ENCODE results near the gene METTL8. TPM values are rescaled to one million over a fixed set of nuclear protein-coding genes. Genes with fewer than 3 reads are reported as not detected.

Gene METTL8
- total RNA-seq, 1 donor = 29.8 TPM

DNA sequence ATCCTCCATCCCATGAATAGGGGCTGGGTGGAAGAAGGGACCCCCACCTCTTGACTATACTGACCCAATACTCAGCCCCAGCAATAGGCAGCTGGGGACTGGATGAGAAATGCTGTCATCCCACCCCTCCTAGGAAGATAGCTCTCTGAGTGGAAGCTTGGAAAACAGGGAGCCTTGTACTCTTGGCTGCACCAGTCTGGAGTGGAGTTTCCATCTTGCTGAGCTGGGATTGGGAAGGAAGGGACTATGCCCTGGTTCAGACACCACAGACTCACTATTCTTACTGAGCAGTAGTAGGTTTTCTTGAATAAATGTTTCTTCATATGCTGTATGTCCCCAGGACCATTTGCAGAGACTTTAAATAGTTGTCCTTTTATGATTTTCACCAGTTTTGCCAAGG is 7.7 kb upstream of the METTL8 start:
- DNase-seq (ENCODE audit: low read depth) = no peak
- TF ChIP-seq, protein P1, sequence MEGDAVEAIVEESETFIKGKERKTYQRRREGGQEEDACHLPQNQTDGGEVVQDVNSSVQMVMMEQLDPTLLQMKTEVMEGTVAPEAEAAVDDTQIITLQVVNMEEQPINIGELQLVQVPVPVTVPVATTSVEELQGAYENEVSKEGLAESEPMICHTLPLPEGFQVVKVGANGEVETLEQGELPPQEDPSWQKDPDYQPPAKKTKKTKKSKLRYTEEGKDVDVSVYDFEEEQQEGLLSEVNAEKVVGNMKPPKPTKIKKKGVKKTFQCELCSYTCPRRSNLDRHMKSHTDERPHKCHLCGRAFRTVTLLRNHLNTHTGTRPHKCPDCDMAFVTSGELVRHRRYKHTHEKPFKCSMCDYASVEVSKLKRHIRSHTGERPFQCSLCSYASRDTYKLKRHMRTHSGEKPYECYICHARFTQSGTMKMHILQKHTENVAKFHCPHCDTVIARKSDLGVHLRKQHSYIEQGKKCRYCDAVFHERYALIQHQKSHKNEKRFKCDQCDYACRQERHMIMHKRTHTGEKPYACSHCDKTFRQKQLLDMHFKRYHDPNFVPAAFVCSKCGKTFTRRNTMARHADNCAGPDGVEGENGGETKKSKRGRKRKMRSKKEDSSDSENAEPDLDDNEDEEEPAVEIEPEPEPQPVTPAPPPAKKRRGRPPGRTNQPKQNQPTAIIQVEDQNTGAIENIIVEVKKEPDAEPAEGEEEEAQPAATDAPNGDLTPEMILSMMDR (IDR thresholded peaks at IDR 0.05; ENCODE audit: insufficient read depth, low read depth, low read length) = no peak
- H3K4me3 ChIP-seq (ENCODE audit: low read depth, low read length) = no peak overlapping the region

DNA sequence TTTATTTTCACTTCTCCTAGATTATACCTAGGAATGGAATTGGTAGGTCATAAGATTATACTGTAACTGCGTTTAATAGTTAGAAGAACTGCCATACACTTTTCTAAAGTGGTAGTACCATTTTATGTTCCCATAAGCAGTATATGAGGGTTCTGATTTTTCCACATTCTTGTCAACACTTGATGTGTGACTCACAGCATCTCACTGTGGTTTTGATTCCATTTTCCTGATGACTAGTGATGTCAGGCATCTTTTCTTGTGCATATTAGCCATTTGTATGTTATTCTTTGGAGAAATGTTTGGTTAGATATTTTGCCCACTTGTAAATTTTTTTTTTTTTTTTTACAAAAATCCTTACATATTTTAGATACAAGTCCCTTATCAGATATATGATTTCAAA is 2.5 kb upstream of the METTL8 start:
- TF ChIP-seq, protein P1 (IDR thresholded peaks at IDR 0.05; ENCODE audit: insufficient read depth, low read depth, low read length) = no peak

DNA sequence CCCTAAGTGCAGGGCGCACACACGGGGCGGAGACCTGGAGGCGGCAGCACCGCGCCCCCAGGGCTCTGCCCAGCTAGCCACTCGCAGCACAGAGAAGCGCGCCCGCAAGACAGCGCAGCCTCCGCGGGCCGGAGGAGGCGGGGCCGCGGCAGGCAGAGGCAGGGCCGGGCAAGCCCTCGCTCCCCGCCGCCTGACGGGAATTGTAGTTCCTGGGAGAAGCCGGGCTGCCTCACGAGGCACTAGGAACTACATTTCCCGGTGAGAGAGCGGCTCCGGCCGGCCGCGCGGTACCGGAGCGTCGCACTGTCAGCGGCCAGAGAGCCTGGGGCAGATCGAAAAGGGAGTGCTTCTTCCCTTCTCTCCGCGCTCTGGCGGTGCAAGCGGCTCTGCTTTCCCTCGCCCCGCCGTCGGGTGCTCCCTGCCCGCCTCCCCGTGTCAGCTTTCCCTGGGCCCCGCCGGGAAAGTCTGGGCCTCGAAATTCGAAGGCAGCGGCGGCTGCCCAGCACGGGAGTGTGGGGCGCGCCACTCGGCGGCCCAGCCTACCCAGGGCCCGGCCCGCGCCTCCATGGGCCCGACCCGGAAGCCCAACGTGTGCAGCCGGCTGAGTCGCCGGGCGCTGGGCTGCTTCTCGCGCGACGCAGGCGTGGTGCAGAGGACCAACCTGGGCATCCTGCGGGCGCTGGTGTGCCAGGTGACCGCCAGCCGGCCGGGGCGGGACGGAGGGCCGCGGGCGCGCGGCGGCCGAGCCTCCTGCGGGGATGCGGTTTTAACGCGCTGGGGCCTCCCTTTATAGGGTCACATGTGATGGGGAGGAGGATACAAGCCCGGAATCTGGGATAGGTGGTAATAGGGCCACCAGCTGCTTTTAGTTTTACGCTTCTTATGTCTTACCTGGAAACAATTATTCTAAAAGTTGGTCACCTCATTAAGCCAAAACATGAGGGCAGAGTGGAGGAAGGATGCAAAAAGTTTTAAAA is 511 bp upstream of the METTL8 start, which contains the start of gene DCAF17:
TSS of gene DCAF17 (plus strand) at position 214 of the 977 bp plus-strand sequence. CDS start at position 566, 352 bp downstream.
- DNase-seq (ENCODE audit: low read depth) = peak; percentile 95
- TF ChIP-seq, protein P1 (IDR thresholded peaks at IDR 0.05; ENCODE audit: insufficient read depth, low read depth, low read length) = peak; percentile 21
- H3K4me3 ChIP-seq (ENCODE audit: low read depth, low read length) = peak within 1 kb of the TSS; percentile 85

More for the DNA sequence above, 2.5 kb upstream of the METTL8 start:
- H3K4me3 ChIP-seq (ENCODE audit: low read depth, low read length) = no peak overlapping the region
- peak; percentile 42 for DNase-seq (ENCODE audit: low read depth)

DNA sequence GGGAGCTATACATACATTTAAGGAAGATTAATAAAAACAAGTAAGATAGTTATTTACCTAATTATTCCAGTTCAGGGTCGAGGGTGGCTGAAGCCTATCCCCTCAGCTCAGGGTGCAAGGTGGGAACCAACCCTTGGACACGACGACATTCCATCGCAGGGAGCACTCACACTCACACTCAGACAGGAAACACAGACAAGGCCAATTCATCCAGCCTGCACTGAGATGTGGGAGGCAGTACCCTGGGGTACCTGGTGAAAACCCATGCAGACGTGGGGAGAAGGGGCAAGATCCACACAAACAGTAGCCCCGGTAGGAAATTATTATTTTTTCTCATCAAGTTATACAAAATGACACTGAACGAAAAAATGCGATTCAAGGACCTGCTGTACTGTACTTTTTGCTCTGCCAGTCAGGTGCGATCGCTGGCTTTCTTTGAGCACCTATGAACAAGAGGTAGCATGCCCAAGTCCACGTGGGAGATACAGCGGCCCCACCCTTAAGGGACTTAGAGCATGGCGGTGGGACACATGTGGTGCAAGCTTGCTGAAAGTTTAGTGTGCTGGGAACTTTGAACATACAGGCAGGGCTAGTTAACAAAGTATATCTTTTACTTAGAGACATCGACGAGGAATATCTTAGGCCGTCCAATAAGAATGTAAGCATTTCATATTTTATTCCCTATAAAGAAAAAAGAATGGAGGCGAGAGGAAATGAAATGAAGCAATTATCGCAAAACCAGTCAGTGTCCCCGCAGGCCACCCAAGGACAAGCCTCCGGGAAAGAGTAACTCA is 624 bp downstream of the METTL8 start:
- peak; percentile 23 for DNase-seq (ENCODE audit: low read depth)
- TF ChIP-seq, protein P1 (IDR thresholded peaks at IDR 0.05; ENCODE audit: insufficient read depth, low read depth, low read length) = no peak
- peak overlapping the region; percentile 85 for H3K4me3 ChIP-seq (ENCODE audit: low read depth, low read length)

DNA sequence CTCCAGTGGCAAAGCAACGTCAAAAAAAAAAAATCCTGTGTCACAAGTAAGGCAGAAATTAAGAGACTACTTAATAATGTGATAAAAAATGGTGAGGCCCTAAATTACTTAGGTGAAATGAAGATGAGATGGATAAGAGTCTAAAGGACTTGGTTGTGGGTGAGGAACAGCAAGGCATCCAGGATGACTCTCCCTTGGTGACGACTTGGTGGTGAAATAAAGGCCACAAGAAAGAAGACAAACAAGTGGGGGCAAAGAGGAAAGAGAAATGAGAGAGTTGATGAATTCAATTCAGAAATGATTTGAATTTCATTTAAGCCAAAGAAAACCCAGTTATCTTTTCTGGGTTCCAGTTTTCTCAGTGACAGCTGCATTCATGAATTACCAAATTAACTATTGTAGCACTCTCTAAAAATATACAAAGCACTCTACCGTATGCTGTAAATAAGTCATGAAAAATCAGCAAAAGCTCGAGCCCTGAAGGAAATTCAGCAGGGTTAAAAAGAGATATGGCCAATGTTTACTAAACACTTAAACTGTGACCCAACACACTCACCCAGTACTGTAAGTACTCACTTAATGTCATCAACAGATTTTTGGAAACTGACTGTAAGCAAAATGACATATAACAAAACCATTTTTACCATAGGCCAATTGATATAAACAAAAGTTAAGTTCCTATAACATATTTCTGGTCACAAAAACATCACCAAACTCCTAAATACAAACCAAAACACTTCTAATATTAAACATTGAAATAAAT is 1.4 kb downstream of the METTL8 start:
- DNase-seq (ENCODE audit: low read depth) = peak; percentile 37
- H3K4me3 ChIP-seq (ENCODE audit: low read depth, low read length) = no peak overlapping the region

More for the DNA sequence above, 1.4 kb downstream of the METTL8 start:
- TF ChIP-seq, protein P1 (IDR thresholded peaks at IDR 0.05; ENCODE audit: insufficient read depth, low read depth, low read length) = no peak
